Lung (tissue), 12 donors: ENCODE measurements around the gene CELA1. TPM values are rescaled to one million over a fixed set of nuclear protein-coding genes. Genes with fewer than 3 reads are reported as not detected.
A peak's percentile ranks its signal among the peaks of the same experiment; 100 is the strongest.
"Not testable (repeated sequence)": the region's sequence is repeated elsewhere in the genome, so short reads cannot be mapped to it uniquely, and the experiment has no call there.

Experiments
- ATAC-seq: fragments of 200-7000 bp; cut with Tn5 transposase; one replicate; pipeline ENCODE4 v1.9.1; 2020; ENCODE audit warnings: moderate number of reproducible peaks; ENCODE audit not compliant: insufficient read depth, low FRiP score
- DNase-seq, 3 donors: peaks; one replicate each; pipeline ENCODE4 v3.0.0-alpha.2; 2013 to 2017
- H3K27ac ChIP-seq, 2 donors: one replicate each; pipeline ENCODE4 v1.5.1; 2013; ENCODE audit warnings: mild to moderate bottlenecking in 2 of 2, moderate library complexity in 2 of 2, control low read depth in 1 of 2, inconsistent platforms in 1 of 2, low read depth in 1 of 2, low read length in 1 of 2
- H3K27me3 ChIP-seq, 3 donors: one replicate each; pipeline ENCODE4 v1.5.1; 2013; ENCODE audit warnings: low read length in 2 of 3; ENCODE audit not compliant: control insufficient read depth in 3 of 3, insufficient read depth in 3 of 3
- H3K36me3 ChIP-seq, 4 donors: one replicate each; pipeline ENCODE4 v1.5.1; 2013; ENCODE audit warnings: low read length in 4 of 4, mild to moderate bottlenecking in 1 of 4, moderate library complexity in 1 of 4; ENCODE audit not compliant: control insufficient read depth in 4 of 4, insufficient read depth in 4 of 4
- H3K4me1 ChIP-seq, 5 donors: one replicate each; pipeline ENCODE4 v1.5.1; 2013; ENCODE audit warnings: low read length in 5 of 5, mild to moderate bottlenecking in 2 of 5, moderate library complexity in 1 of 5; ENCODE audit not compliant: control insufficient read depth in 5 of 5, insufficient read depth in 5 of 5
- H3K4me3 ChIP-seq: one replicate; pipeline ENCODE4 v1.5.1; 2013; ENCODE audit warnings: mild to moderate bottlenecking, control low read depth, moderate library complexity
- H3K9ac ChIP-seq, 2 donors: one replicate each; pipeline ENCODE4 v1.5.1; 2013; ENCODE audit warnings: low read length in 2 of 2, control low read depth in 1 of 2; ENCODE audit not compliant: insufficient read depth in 1 of 2
- H3K9me3 ChIP-seq, 4 donors: one replicate each; pipeline ENCODE4 v1.5.1; 2013; ENCODE audit warnings: low read length in 3 of 4, mild to moderate bottlenecking in 1 of 4, moderate library complexity in 1 of 4; ENCODE audit not compliant: control insufficient read depth in 4 of 4, insufficient read depth in 3 of 4
- WGBS, 2 donors: extraction: QIAGEN DNeasy Blood & Tissue Kit; methylation state at CpG; one replicate each; pipeline ENCODE4 v1.1.7; 2013; 5-methylcytosine and 5-hydroxymethylcytosine counted together
- polyA plus RNA-seq, 2 donors: library from polyadenylated mRNA; stranded (reverse); fragments of 200-250 nt; gene quantifications; one replicate each; pipeline ENCODE4 v1.2.1, GENCODE V29; 2013
- total RNA-seq, 2 donors: library from RNA; depleted of rRNA in 1 of 2; stranded (reverse); fragments of >200 nt in 1 of 2; gene quantifications; one replicate each; pipeline ENCODE4 v1.2.1, GENCODE V29; 2014 to 2021
- TF ChIP-seq, protein P1 (sequence below): IDR thresholded peaks from 2 replicates; pipeline ENCODE4 v1.5.1; 2012; ENCODE audit warnings: mild to moderate bottlenecking; ENCODE audit errors: control extremely low read depth, extremely low read depth
- donor health status: control.
- donor health status: control.
- donor health status: Bipolar disorder and iron deficiency.
- donor health status: healthy.
- donor health status: DM: yes; HTN: yes; CAD: no.

The CELA1 gene
- total and polyA plus RNA-seq, 4 donors, result 0.05 TPM; not detected in 3

DNA sequence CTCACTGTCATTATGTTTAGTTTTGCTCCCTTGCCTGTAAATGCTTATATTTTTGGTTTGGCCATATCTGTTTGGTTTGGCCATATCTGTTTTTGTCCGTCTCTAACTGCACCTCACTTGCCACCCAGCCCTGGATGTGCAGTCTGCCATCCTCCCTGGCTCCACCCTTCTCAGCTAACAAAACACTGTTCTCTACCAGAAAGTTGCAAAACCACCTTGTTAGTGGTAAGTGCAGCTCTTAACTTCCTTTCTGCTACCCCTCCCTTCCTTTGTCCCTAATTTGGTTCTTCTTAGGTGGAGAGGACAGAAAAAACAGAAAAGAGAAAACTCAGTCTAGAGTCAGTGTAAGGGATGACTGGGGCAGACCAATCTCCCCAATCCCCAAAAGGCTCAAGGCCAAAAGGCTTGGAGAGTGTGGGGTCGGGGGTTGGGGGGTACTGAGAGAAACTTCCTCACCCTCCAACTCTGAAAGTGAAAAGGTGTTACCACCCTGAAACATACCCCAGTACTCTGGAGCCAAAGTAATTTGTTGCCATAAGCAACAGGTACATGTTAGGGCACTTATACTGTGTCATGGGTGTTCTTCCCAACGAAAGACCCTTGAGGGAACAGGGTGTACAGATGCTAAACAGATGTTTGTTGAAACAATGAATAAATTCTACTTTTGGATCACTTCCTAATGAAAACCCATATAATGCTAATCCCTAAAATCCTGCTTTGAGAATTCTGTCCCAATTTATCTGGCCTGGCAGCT is 27.5 kb downstream of the CELA1 start:
- no peak for ATAC-seq
- WGBS, 2 donors, result 34 to 39% methylated on average over 3 of the region's 3 CpGs
- Histone ChIP-seq H3K27me3 (no peaks in the 10 kb centered on the region), H3K36me3 (no peaks in the 10 kb centered on the region), H3K4me1 (peaks cover 0 to 8% (median 0%) of the 10 kb centered on the region in 5 donors), H3K27ac (no peak overlapping the region), H3K9me3 (no peaks in the 10 kb centered on the region), H3K4me3 (no peak overlapping the region), H3K9ac (no peak overlapping the region)
- peak in 1 of 3 donors; percentile 28 for DNase-seq
- TF ChIP-seq, protein P1, sequence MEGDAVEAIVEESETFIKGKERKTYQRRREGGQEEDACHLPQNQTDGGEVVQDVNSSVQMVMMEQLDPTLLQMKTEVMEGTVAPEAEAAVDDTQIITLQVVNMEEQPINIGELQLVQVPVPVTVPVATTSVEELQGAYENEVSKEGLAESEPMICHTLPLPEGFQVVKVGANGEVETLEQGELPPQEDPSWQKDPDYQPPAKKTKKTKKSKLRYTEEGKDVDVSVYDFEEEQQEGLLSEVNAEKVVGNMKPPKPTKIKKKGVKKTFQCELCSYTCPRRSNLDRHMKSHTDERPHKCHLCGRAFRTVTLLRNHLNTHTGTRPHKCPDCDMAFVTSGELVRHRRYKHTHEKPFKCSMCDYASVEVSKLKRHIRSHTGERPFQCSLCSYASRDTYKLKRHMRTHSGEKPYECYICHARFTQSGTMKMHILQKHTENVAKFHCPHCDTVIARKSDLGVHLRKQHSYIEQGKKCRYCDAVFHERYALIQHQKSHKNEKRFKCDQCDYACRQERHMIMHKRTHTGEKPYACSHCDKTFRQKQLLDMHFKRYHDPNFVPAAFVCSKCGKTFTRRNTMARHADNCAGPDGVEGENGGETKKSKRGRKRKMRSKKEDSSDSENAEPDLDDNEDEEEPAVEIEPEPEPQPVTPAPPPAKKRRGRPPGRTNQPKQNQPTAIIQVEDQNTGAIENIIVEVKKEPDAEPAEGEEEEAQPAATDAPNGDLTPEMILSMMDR, result no peak

DNA sequence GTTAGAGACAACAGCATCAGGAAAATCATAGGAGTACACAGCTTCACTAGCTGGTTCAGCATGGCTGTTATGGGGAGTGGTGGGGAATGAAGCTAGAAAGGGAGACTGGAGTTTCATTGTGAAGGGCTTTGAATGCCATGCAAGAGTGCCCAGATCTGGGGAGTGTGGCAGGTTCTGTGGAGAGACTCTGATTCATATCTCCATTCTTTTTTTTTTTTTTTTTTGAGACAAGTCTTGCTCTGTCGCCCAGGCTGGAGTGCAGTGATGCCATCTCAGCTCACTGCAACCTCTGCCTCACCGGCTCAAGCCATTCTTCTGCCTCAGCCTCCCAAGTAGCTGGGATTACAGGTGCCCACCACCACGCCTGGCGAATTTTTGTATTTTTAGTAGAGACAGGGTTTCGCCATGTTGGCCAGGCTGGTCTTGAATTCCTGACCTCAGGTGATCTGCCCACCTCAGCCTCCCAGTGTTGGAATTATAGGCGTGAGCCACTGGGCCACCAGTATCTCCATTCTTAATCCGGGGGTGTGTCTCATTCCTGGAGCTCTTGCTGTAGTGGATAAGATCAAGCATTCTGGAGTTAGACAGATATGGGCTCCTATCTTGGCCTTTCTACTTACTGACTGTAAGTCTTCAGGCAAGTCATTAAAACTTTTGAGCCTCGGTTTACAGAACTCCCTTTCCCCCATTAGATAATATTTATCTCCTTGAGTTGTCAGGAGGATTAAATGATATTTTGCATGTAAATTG is 28.2 kb downstream of the CELA1 start:
- not testable (repeated sequence) for H3K27ac ChIP-seq, H3K4me1 ChIP-seq, H3K27me3 ChIP-seq, H3K9ac ChIP-seq, H3K9me3 ChIP-seq, H3K36me3 ChIP-seq, DNase-seq, ATAC-seq, H3K4me3 ChIP-seq
- WGBS, 2 donors, result 85% methylated on average over 8 of the region's 8 CpGs

DNA sequence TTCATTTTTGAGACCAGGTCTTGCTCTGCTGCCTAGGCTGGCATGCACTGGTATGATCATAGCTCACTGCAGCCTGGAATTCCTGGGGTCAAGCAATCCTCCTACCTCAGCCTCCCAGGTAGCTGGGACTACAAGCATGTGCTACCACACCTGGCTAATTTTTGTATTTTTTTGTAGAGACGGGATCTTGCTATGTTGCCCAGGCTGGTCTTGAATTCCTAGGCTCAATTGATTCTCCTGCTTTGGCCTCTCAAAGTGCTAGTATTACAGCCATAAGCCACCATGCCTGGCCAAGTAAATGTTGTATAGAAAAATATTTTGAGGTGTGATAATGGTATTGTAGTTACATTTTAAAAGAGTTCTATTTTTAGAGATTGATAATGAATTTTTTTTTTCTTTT is 35.1 kb downstream of the CELA1 start:
- Histone ChIP-seq H3K27ac (no peak overlapping the region), H3K4me3 (no peak overlapping the region), H3K36me3 (no peaks in the 10 kb centered on the region), H3K27me3 (no peaks in the 10 kb centered on the region), H3K4me1 (no peaks in the 10 kb centered on the region), H3K9ac (no peak overlapping the region), H3K9me3 (no peaks in the 10 kb centered on the region)
- 88 to 96% methylated on average over 1 of the region's 1 CpG for WGBS, 2 donors
- ATAC-seq (no peak), DNase-seq (no peak)
- TF ChIP-seq, protein P1, result no peak
